Testis (tissue), 3 donors: ENCODE results near the gene CAPZA2. TPM values are rescaled to one million over a fixed set of nuclear protein-coding genes. Genes with fewer than 3 reads are reported as not detected.
"Not testable (repeated sequence)": the region's sequence is repeated elsewhere in the genome, so short reads cannot be mapped to it uniquely, and the experiment has no call there.

Source experiments
- DNase-seq: peaks from one replicate; pipeline ENCODE4 v3.0.0-alpha.2; 2019
- H3K27ac ChIP-seq, 2 donors: fragments of 200-600 bp; sonication (generic); one replicate each; pipeline ENCODE4 v1.5.1; 2019
- H3K27me3 ChIP-seq: fragments of 200-600 bp; sonication (generic); one replicate; pipeline ENCODE4 v1.5.1; 2019
- H3K36me3 ChIP-seq: fragments of 200-600 bp; sonication (generic); one replicate; pipeline ENCODE4 v1.5.1; 2017; ENCODE audit warnings: low read depth; ENCODE audit errors: missing control alignments
- H3K4me1 ChIP-seq: fragments of 200-600 bp; sonication (generic); one replicate; pipeline ENCODE4 v1.5.1; 2019
- H3K4me3 ChIP-seq, 2 donors: fragments of 200-600 bp; sonication (generic); one replicate each; pipeline ENCODE4 v1.5.1; 2017 to 2019
- H3K9me3 ChIP-seq: fragments of 200-600 bp; sonication (generic); one replicate; pipeline ENCODE4 v1.5.1; 2017
- POLR2A ChIP-seq: fragments of 450-650 bp; IDR thresholded peaks from one replicate; pipeline ENCODE4 v1.6.1; 2017; ENCODE audit warnings: antibody characterized with exemption, mild to moderate bottlenecking, moderate library complexity
- WGBS, 2 donors: methylation state at CpG; one replicate each; pipeline ENCODE4 v1.1.5; 2018; 5-methylcytosine and 5-hydroxymethylcytosine counted together
- intact Hi-C: fragments of 100-400 bp; cut with DNase I; formaldehyde crosslinking; loops from one replicate; pipeline ENCODE4 v1.15.1; 2023; ENCODE audit warnings: low total_unique reads
- polyA plus RNA-seq: library from polyadenylated mRNA; stranded (reverse); fragments of 350-450 nt; fragmentation: Illumina TruSeq; extraction: RNeasy Lipid Tissue Mini Kit (QIAGEN cat#74804); gene quantifications from one replicate; pipeline ENCODE4 v1.2.3, GENCODE V29; 2014; ENCODE audit warnings: low read depth, low replicate concordance; ENCODE audit not compliant: insufficient read depth
- small RNA-seq, 2 donors: library from RNA; depleted of rRNA; stranded (forward); fragments of <200 nt; gene quantifications; one replicate each; pipeline ENCODE3, GENCODE V24; 2016
- total RNA-seq, 2 donors: library from RNA; depleted of rRNA; stranded (reverse); fragments of >200 nt; gene quantifications; one replicate each; pipeline ENCODE4 v1.2.3, GENCODE V29; 2016
- TF ChIP-seq, protein P1 (sequence below), 3 experiments: fragments of 450-650 bp in 2 of 3; fragments of 200-600 bp in 1 of 3; sonication (generic) in 1 of 3; IDR thresholded peaks; one replicate each; pipeline ENCODE4 v1.5.1; 2016 to 2019; ENCODE audit warnings: antibody characterized with exemption in 3 of 3, mild to moderate bottlenecking in 2 of 3, moderate library complexity in 1 of 3

The CAPZA2 gene
- total and polyA plus RNA-seq, 3 donors from 2014 or later = 57.9 to 69.4 (median 69.4) TPM

DNA sequence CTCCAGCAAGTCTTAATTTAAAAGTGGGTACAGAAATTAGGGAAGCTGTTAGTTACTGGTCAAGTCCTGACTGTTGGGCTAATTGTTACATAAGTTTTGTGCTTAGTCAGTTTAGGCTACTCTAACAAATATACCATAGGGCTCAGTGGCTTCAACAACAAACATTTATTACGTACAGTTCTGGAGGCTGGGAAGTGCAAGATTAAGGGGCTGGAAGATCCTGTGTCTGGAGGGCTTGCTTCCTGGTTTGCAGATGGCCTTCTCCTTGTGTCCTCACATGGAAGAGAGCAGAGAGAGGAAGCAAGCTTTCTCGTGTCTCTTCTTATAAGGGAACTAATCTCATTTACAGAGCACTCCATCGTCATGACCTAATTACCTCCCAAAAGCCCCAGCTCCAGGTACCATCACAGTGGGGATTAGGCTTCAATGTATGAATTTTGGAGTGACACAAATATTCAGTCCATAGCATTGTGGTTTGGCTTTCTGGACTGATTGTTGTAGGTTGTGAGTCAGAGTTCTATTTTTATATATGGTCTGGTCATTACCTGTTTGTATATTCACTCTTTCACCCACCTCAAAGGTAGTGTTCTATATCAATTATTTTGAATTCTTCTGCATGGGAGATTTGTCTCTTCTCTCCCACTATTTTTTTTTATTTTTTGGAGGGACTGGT lies 108.0 kb downstream of the CAPZA2 start:
- TF ChIP-seq POLR2A = no peak
- TF ChIP-seq, protein P1, sequence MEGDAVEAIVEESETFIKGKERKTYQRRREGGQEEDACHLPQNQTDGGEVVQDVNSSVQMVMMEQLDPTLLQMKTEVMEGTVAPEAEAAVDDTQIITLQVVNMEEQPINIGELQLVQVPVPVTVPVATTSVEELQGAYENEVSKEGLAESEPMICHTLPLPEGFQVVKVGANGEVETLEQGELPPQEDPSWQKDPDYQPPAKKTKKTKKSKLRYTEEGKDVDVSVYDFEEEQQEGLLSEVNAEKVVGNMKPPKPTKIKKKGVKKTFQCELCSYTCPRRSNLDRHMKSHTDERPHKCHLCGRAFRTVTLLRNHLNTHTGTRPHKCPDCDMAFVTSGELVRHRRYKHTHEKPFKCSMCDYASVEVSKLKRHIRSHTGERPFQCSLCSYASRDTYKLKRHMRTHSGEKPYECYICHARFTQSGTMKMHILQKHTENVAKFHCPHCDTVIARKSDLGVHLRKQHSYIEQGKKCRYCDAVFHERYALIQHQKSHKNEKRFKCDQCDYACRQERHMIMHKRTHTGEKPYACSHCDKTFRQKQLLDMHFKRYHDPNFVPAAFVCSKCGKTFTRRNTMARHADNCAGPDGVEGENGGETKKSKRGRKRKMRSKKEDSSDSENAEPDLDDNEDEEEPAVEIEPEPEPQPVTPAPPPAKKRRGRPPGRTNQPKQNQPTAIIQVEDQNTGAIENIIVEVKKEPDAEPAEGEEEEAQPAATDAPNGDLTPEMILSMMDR (IDR thresholded peaks at IDR 0.05) = no peak
- intact Hi-C loops = no loop called here
- no peaks in the 10 kb centered on the region for H3K9me3 ChIP-seq
- no peak for DNase-seq
- no peak overlapping the region for H3K27ac ChIP-seq
- H3K36me3 ChIP-seq = no peaks in the 10 kb centered on the region
- 67 to 89% methylated on average over 3 of the region's 3 CpGs for WGBS, 2 donors
- H3K4me1 ChIP-seq = no peaks in the 10 kb centered on the region
- no peaks in the 10 kb centered on the region for H3K27me3 ChIP-seq
- no peak overlapping the region for H3K4me3 ChIP-seq

- H3K4me3 ChIP-seq, H3K36me3 ChIP-seq, intact Hi-C loops, DNase-seq, H3K27ac ChIP-seq, H3K9me3 ChIP-seq, H3K4me1 ChIP-seq, H3K27me3 ChIP-seq: not testable (repeated sequence)
These were observed 108.8 kb downstream of the CAPZA2 start for GRCh38 chr7:116971153-116971552.

Small RNA genes lying within 50 kb of the gene (small RNA-seq; reads per million reads assigned to genes)
- gene RF00019 (0 reads per million in 2 donors), gene RF02179 (0 reads per million in 2 donors), gene RF02180 (0 reads per million in 2 donors), gene RF02188 (0 reads per million in 2 donors), gene RNA5SP239 (0 reads per million in 2 donors)

Other genes with a start within 250 kb of the CAPZA2 start
- 1 to 10 TPM; 2.0 to 3.2 TPM for gene MET, start 190.4 kb upstream of the CAPZA2 start, total RNA-seq
- gene MET, start 190.4 kb upstream of the CAPZA2 start, polyA plus RNA-seq = 3.9 TPM
- gene ST7, start 90.9 kb downstream of the CAPZA2 start, total RNA-seq = 10 to 100 TPM; 15.9 to 23.2 TPM
- 25.3 TPM for gene ST7, start 90.9 kb downstream of the CAPZA2 start, polyA plus RNA-seq